Measurements from ENCODE around the gene DPP10.

Gene DPP10

DNA sequence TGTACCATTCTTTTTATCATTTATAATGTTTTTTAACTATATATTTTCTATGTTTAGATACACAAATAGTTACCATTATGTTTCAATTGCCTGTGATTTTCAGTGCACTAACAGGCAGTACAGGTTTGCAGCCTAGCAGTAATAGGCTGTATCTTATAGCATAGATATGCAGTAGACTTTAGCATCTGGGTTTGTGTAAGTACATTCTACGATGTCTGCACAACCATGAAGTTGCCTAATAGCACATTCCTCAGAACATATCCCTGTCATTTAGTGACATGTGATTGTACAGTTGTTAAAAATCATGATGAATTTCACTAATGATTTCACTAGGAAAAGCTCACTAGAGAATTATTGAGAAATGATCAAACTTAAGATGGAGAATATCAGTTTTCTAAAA is 884.6 kb downstream of the DPP10 start:
- Histone ChIP-seq H3K4me2 (ENCODE audit: low read length) (no peak overlapping the region), H2AFZ (no peak overlapping the region), H3K9ac (no peak overlapping the region), H3K4me3 (ENCODE audit: low read depth, low read length) (no peak overlapping the region), H3K27ac (no peak overlapping the region), H3K4me1 (no peaks in the 10 kb centered on the region), H3K27me3 (ENCODE audit: control insufficient read depth, insufficient read depth, low read length) (no peaks in the 10 kb centered on the region), H3K36me3 (ENCODE audit: control insufficient read depth, insufficient read depth, low read length) (no peaks in the 10 kb centered on the region), H3K79me2 (no peaks in the 10 kb centered on the region), H3K9me3 (ENCODE audit: control insufficient read depth, low read length) (no peaks in the 10 kb centered on the region)
- TF ChIP-seq, protein P1, sequence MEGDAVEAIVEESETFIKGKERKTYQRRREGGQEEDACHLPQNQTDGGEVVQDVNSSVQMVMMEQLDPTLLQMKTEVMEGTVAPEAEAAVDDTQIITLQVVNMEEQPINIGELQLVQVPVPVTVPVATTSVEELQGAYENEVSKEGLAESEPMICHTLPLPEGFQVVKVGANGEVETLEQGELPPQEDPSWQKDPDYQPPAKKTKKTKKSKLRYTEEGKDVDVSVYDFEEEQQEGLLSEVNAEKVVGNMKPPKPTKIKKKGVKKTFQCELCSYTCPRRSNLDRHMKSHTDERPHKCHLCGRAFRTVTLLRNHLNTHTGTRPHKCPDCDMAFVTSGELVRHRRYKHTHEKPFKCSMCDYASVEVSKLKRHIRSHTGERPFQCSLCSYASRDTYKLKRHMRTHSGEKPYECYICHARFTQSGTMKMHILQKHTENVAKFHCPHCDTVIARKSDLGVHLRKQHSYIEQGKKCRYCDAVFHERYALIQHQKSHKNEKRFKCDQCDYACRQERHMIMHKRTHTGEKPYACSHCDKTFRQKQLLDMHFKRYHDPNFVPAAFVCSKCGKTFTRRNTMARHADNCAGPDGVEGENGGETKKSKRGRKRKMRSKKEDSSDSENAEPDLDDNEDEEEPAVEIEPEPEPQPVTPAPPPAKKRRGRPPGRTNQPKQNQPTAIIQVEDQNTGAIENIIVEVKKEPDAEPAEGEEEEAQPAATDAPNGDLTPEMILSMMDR (IDR thresholded peaks at IDR 0.05): no peak

DNA sequence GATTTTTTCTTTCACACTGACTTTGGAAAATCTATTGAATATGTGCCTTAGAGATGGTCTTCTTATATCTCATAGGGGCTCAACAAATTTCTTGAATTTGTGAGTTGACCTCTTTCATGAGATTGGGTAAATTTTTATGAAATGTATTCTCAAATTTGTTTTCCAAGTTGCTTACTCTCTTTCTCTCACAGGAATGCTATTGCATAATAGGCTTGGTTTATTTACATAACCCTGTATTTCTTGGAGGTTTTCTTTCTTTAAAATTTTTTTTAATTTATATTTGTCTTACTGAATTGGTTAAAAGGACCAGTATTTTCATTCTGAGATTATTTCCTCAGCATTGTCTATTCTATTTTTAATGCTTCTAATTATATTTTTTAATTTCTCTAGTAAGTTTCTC is 917.1 kb downstream of the DPP10 start:
- no peak overlapping the region for H3K27ac ChIP-seq
- no peak overlapping the region for H3K9ac ChIP-seq
- no peak overlapping the region for H3K4me3 ChIP-seq (ENCODE audit: low read depth, low read length)
- no peak overlapping the region for H2AFZ ChIP-seq
- H3K79me2 ChIP-seq: no peaks in the 10 kb centered on the region
- H3K36me3 ChIP-seq (ENCODE audit: control insufficient read depth, insufficient read depth, low read length): no peaks in the 10 kb centered on the region
- no peaks in the 10 kb centered on the region for H3K4me1 ChIP-seq
- no peaks in the 10 kb centered on the region for H3K27me3 ChIP-seq (ENCODE audit: control insufficient read depth, insufficient read depth, low read length)
- H3K9me3 ChIP-seq (ENCODE audit: control insufficient read depth, low read length): no peaks in the 10 kb centered on the region
- no peak overlapping the region for H3K4me2 ChIP-seq (ENCODE audit: low read length)
- TF ChIP-seq, protein P1 (IDR thresholded peaks at IDR 0.05): no peak

DNA sequence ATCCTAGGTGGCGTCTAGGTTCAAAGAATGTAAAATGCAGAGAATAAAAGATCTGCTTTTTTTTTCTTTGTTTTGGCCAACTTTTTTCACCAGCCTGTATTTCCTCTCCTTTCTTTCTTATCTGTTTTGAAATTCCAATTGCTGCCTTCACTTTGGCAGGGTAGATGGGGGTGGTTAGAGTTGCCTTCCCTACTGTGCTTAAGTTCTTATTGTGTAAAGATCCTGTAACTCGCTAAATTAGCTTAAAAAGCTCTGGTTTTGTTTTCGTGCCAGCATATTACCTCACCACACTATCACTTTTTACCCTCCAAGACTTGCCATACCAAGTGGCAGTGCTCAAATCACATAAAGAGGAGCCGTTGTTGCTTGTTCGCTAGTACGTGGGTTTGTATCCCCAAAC is 921.7 kb downstream of the DPP10 start:
- Histone ChIP-seq H3K4me1 (no peaks in the 10 kb centered on the region), H3K9ac (no peak overlapping the region), H2AFZ (no peak overlapping the region), H3K27ac (no peak overlapping the region), H3K4me2 (ENCODE audit: low read length) (no peak overlapping the region), H3K9me3 (ENCODE audit: control insufficient read depth, low read length) (no peaks in the 10 kb centered on the region), H3K79me2 (no peaks in the 10 kb centered on the region), H3K4me3 (ENCODE audit: low read depth, low read length) (no peak overlapping the region), H3K27me3 (ENCODE audit: control insufficient read depth, insufficient read depth, low read length) (no peaks in the 10 kb centered on the region), H3K36me3 (ENCODE audit: control insufficient read depth, insufficient read depth, low read length) (no peaks in the 10 kb centered on the region)
- TF ChIP-seq, protein P1 (IDR thresholded peaks at IDR 0.05): no peak

DNA sequence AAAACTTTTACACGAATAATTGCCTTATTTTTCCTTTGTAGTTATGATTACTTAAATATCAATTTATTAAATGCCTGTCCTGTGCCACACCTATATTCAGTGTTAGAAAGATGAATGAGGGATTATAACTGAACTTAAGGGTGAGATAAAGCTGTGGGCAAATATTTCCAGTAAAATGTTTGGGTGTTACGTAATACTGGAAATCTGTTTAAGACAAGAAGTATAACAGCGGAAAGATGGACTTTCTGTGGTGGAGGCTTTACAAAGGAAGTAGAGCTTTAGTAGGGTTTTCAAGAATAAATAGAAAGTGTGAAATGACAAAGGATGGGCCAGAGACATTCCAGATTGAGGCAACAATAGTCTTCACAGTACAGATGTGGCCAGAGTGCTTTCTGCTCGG is 927.0 kb downstream of the DPP10 start:
- Histone ChIP-seq H3K36me3 (ENCODE audit: control insufficient read depth, insufficient read depth, low read length) (no peaks in the 10 kb centered on the region), H3K79me2 (no peaks in the 10 kb centered on the region), H3K4me1 (no peaks in the 10 kb centered on the region), H3K4me3 (ENCODE audit: low read depth, low read length) (no peak overlapping the region), H3K9ac (no peak overlapping the region), H3K27ac (no peak overlapping the region), H2AFZ (no peak overlapping the region), H3K27me3 (ENCODE audit: control insufficient read depth, insufficient read depth, low read length) (no peaks in the 10 kb centered on the region), H3K4me2 (ENCODE audit: low read length) (no peak overlapping the region), H3K9me3 (ENCODE audit: control insufficient read depth, low read length) (no peaks in the 10 kb centered on the region)
- TF ChIP-seq, protein P1 (IDR thresholded peaks at IDR 0.05): no peak

DNA sequence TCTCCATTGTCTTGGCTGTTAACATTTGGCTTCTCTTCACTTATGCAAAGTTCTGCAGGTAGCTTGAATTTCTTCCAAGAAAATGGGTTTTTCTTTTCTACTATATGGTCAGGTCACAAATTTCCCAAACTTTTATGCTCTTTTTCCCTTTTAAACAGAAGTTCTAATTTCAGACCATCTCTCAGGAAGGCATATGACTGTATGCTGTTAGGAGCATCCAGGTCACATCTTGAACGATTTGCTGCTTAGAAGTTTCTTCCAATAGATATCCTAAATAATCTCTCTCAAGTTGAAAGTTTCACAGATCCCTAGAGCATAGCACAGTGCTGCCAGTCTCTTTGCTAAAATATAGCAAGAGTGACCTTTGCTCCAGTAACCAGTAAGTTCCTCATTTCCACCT is 932.5 kb downstream of the DPP10 start:
- Histone ChIP-seq H3K27me3 (ENCODE audit: control insufficient read depth, insufficient read depth, low read length) (no peaks in the 10 kb centered on the region), H3K9ac (no peak overlapping the region), H3K27ac (no peak overlapping the region), H3K4me3 (ENCODE audit: low read depth, low read length) (no peak overlapping the region), H3K79me2 (no peaks in the 10 kb centered on the region), H2AFZ (no peak overlapping the region), H3K4me1 (no peaks in the 10 kb centered on the region), H3K9me3 (ENCODE audit: control insufficient read depth, low read length) (no peaks in the 10 kb centered on the region), H3K36me3 (ENCODE audit: control insufficient read depth, insufficient read depth, low read length) (no peaks in the 10 kb centered on the region), H3K4me2 (ENCODE audit: low read length) (no peak overlapping the region)
- TF ChIP-seq, protein P1 (IDR thresholded peaks at IDR 0.05): no peak

All from parathyroid adenoma (tissue), 2 donors.